Measurements from ENCODE around the gene TMEM255B. TPM values are rescaled to one million over a fixed set of nuclear protein-coding genes. Genes with fewer than 3 reads are reported as not detected.
"Not testable (repeated sequence)": the region's sequence is repeated elsewhere in the genome, so short reads cannot be mapped to it uniquely, and the experiment has no call there.

The TMEM255B gene
- total RNA-seq, 1 experiment from 2014 or later = 26.3 TPM

DNA sequence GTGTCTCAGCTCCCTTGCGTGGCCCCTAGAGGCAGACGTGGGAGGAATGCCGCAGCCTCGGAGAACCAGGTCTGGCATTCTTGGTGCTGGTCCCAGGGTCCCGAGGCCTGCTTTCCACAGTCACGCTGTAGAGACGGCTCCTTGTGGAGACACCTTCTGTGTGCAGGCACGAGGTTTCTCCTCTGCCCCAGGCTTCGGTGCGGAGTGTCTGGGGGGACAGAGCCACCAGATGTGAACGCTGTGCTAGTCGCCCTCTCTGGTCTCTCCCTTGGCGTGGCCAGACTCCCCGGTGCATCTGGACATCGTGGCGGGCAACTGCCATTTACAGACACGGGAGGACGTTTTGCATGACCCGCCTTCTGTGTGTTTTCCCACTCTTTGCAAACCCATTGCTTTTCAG lies 7.5 kb upstream of the TMEM255B start:
- H3K27ac ChIP-seq (ENCODE audit: low read length) = no peak overlapping the region
- POLR2A ChIA-PET = no interaction called here
- H3K27me3 ChIP-seq (ENCODE audit: control insufficient read depth, insufficient read depth, low read length) = no peaks in the 10 kb centered on the region
- in situ Hi-C loops (cut with HindIII; ENCODE audit: low pct_unique_long_range_greater_than_20kb, low sequenced_read_pairs) = no loop called here
- DNase-seq (ENCODE audit: low read depth, low spot score) = no peak
- no peaks in the 10 kb centered on the region for H3K4me1 ChIP-seq (ENCODE audit: control insufficient read depth, insufficient read depth, low read length)
- no TSS peak for BruUV-seq (replicated peaks)
- no peak overlapping the region for H3K4me3 ChIP-seq (ENCODE audit: low read depth in 2 of 2, low read length in 2 of 2)
- no peaks in the 10 kb centered on the region for H3K9me3 ChIP-seq (ENCODE audit: control insufficient read depth, insufficient read depth, low read depth, low read length)
- no peaks in the 10 kb centered on the region for H3K36me3 ChIP-seq (ENCODE audit: control insufficient read depth, insufficient read depth, low read length)
- TF ChIP-seq POLR2AphosphoS5 (IDR thresholded peaks at IDR 0.05; ENCODE audit: low read depth, low read length) = no peak
- no peak for TF ChIP-seq SIN3A (IDR thresholded peaks at IDR 0.05; ENCODE audit: borderline replicate concordance, insufficient read depth, low read depth, low read length)
- TF ChIP-seq, protein P1, sequence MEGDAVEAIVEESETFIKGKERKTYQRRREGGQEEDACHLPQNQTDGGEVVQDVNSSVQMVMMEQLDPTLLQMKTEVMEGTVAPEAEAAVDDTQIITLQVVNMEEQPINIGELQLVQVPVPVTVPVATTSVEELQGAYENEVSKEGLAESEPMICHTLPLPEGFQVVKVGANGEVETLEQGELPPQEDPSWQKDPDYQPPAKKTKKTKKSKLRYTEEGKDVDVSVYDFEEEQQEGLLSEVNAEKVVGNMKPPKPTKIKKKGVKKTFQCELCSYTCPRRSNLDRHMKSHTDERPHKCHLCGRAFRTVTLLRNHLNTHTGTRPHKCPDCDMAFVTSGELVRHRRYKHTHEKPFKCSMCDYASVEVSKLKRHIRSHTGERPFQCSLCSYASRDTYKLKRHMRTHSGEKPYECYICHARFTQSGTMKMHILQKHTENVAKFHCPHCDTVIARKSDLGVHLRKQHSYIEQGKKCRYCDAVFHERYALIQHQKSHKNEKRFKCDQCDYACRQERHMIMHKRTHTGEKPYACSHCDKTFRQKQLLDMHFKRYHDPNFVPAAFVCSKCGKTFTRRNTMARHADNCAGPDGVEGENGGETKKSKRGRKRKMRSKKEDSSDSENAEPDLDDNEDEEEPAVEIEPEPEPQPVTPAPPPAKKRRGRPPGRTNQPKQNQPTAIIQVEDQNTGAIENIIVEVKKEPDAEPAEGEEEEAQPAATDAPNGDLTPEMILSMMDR (IDR thresholded peaks at IDR 0.05) = no peak
- TF ChIP-seq, protein P2, sequence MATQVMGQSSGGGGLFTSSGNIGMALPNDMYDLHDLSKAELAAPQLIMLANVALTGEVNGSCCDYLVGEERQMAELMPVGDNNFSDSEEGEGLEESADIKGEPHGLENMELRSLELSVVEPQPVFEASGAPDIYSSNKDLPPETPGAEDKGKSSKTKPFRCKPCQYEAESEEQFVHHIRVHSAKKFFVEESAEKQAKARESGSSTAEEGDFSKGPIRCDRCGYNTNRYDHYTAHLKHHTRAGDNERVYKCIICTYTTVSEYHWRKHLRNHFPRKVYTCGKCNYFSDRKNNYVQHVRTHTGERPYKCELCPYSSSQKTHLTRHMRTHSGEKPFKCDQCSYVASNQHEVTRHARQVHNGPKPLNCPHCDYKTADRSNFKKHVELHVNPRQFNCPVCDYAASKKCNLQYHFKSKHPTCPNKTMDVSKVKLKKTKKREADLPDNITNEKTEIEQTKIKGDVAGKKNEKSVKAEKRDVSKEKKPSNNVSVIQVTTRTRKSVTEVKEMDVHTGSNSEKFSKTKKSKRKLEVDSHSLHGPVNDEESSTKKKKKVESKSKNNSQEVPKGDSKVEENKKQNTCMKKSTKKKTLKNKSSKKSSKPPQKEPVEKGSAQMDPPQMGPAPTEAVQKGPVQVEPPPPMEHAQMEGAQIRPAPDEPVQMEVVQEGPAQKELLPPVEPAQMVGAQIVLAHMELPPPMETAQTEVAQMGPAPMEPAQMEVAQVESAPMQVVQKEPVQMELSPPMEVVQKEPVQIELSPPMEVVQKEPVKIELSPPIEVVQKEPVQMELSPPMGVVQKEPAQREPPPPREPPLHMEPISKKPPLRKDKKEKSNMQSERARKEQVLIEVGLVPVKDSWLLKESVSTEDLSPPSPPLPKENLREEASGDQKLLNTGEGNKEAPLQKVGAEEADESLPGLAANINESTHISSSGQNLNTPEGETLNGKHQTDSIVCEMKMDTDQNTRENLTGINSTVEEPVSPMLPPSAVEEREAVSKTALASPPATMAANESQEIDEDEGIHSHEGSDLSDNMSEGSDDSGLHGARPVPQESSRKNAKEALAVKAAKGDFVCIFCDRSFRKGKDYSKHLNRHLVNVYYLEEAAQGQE (IDR thresholded peaks at IDR 0.05; ENCODE audit: insufficient read depth in 1 of 2, low read depth in 2 of 2, low read length in 1 of 2) = no peak
- TF ChIP-seq TCF7L2 (IDR thresholded peaks at IDR 0.05; ENCODE audit: low read depth, low read length) = no peak
- no peak for ATAC-seq
- intact Hi-C loops (cut with micrococcal nuclease; ENCODE audit: unreplicated experiment) = no loop called here
- CTCF ChIA-PET = no interaction called here

DNA sequence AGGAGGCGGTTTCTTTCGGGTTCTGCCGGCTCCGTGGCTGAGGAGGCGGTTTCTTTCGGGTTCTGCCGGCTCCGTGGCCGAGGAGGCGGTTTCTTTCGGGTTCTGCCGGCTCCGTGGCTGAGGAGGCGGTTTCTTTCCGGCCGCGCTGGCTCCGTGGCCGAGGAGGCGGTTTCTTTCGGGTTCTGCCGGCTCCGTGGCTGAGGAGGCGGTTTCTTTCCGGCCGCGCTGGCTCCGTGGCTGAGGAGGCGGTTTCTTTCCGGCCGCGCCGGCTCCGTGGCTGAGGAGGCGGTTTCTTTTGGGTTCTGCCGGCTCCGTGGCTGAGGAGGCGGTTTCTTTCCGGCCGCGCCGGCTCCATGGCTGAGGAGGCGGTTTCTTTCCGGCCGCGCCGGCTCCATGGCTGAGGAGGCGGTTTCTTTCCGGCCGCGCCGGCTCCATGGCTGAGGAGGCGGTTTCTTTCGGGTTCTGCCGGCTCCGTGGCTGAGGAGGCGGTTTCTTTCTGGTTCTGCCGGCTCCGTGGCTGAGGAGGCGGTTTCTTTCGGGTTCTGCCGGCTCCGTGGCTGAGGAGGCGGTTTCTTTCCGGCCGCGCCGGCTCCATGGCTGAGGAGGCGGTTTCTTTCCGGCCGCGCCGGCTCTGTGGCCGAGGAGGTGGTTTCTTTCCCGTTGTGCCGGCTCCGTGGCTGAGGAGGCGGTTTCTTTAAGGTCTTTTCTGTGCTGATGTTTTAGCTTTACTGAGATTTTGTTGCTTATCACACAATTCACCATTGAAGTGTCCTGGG lies 6.6 kb upstream of the TMEM255B start:
- POLR2A ChIA-PET; intact Hi-C loops (cut with micrococcal nuclease; ENCODE audit: unreplicated experiment); ATAC-seq; H3K4me3 ChIP-seq (ENCODE audit: low read depth in 2 of 2, low read length in 2 of 2); CTCF ChIA-PET; H3K27me3 ChIP-seq (ENCODE audit: control insufficient read depth, insufficient read depth, low read length); H3K27ac ChIP-seq (ENCODE audit: low read length); in situ Hi-C loops (cut with HindIII; ENCODE audit: low pct_unique_long_range_greater_than_20kb, low sequenced_read_pairs); H3K9me3 ChIP-seq (ENCODE audit: control insufficient read depth, insufficient read depth, low read depth, low read length); H3K4me1 ChIP-seq (ENCODE audit: control insufficient read depth, insufficient read depth, low read length); BruUV-seq (replicated peaks); DNase-seq (ENCODE audit: low read depth, low spot score); H3K36me3 ChIP-seq (ENCODE audit: control insufficient read depth, insufficient read depth, low read length): not testable (repeated sequence)

DNA sequence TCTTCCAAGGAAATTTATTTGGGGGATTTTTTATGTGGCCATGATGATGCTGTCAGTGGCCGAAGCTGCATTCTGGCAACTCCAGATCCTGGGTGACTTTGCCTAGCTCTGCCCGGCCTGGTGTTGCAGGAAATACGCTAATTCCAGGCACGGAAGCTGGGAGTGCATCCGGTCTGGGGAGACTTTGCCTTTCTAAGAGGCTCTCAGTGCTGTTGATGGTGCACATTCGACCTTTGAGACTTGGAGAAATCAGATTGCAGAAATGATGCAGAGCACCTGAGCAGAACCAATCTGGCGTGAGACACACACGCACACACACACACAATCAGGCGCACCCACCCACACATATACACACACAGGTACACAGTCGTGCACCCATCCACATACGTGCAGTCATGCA lies 5.9 kb upstream of the TMEM255B start:
- TF ChIP-seq TCF7L2 (IDR thresholded peaks at IDR 0.05; ENCODE audit: low read depth, low read length) = no peak
- TF ChIP-seq, protein P2 (IDR thresholded peaks at IDR 0.05; ENCODE audit: insufficient read depth in 1 of 2, low read depth in 2 of 2, low read length in 1 of 2) = no peak
- TF ChIP-seq, protein P1 (IDR thresholded peaks at IDR 0.05) = no peak
- no peak for TF ChIP-seq POLR2AphosphoS5 (IDR thresholded peaks at IDR 0.05; ENCODE audit: low read depth, low read length)
- no peak for TF ChIP-seq SIN3A (IDR thresholded peaks at IDR 0.05; ENCODE audit: borderline replicate concordance, insufficient read depth, low read depth, low read length)
- H3K27ac ChIP-seq (ENCODE audit: low read length) = no peak overlapping the region
- no peaks in the 10 kb centered on the region for H3K9me3 ChIP-seq (ENCODE audit: control insufficient read depth, insufficient read depth, low read depth, low read length)
- BruUV-seq (replicated peaks) = no TSS peak
- H3K27me3 ChIP-seq (ENCODE audit: control insufficient read depth, insufficient read depth, low read length) = no peaks in the 10 kb centered on the region
- no peak for DNase-seq (ENCODE audit: low read depth, low spot score)
- no peak overlapping the region for H3K4me3 ChIP-seq (ENCODE audit: low read depth in 2 of 2, low read length in 2 of 2)
- in situ Hi-C loops (cut with HindIII; ENCODE audit: low pct_unique_long_range_greater_than_20kb, low sequenced_read_pairs) = no loop called here
- POLR2A ChIA-PET = no interaction called here
- ATAC-seq = no peak
- no peaks in the 10 kb centered on the region for H3K36me3 ChIP-seq (ENCODE audit: control insufficient read depth, insufficient read depth, low read length)
- CTCF ChIA-PET = no interaction called here
- H3K4me1 ChIP-seq (ENCODE audit: control insufficient read depth, insufficient read depth, low read length) = no peaks in the 10 kb centered on the region
- intact Hi-C loops (cut with micrococcal nuclease; ENCODE audit: unreplicated experiment) = no loop called here

Data from Panc1 (cell line).